Muscle of leg (tissue), 11 donors: ENCODE measurements around the gene TMEM253. TPM values are rescaled to one million over a fixed set of nuclear protein-coding genes. Genes with fewer than 3 reads are reported as not detected.

Experiments
- DNase-seq: peaks from one replicate; pipeline ENCODE4 v3.0.0; 2013
- H3K27ac ChIP-seq: one replicate; pipeline ENCODE4 v1.5.1; 2013; ENCODE audit warnings: mild to moderate bottlenecking, low read length, control low read depth
- H3K27me3 ChIP-seq: one replicate; pipeline ENCODE4 v1.6.1; 2013; ENCODE audit warnings: low read length; ENCODE audit not compliant: control insufficient read depth, insufficient read depth
- H3K36me3 ChIP-seq: one replicate; pipeline ENCODE4 v1.6.1; 2013; ENCODE audit warnings: low read length; ENCODE audit not compliant: control insufficient read depth, insufficient read depth
- H3K4me1 ChIP-seq: one replicate; pipeline ENCODE4 v1.6.1; 2013; ENCODE audit warnings: low read length; ENCODE audit not compliant: control insufficient read depth, insufficient read depth
- H3K4me3 ChIP-seq: one replicate; pipeline ENCODE4 v1.5.1; 2013; ENCODE audit warnings: low read length, control low read depth
- H3K9me3 ChIP-seq: replicated peaks from 2 replicates; pipeline ENCODE4 v1.6.1; 2013; ENCODE audit warnings: low read depth, low read length; ENCODE audit not compliant: control insufficient read depth
- WGBS: methylation state at CpG from one replicate; pipeline ENCODE4 v1.1.5; 2013; ENCODE audit warnings: missing lambda C conversion rate; ENCODE audit not compliant: insufficient coverage; 5-methylcytosine and 5-hydroxymethylcytosine counted together
- polyA plus RNA-seq, 8 donors: library from polyadenylated mRNA; unstranded; fragments of 120-200 nt; gene quantifications; one replicate each; pipeline versions ENCODE4 v1.2.1 to v1.2.3, GENCODE V29; 2013; ENCODE audit warnings: inconsistent platforms in 1 of 8, low replicate concordance in 1 of 8; ENCODE audit not compliant: insufficient read length in 8 of 8, insufficient read depth in 1 of 8
- total RNA-seq: library from RNA; stranded (reverse); fragments of 120-200 nt; gene quantifications from one replicate; pipeline ENCODE4 v1.2.4, GENCODE V29; 2013

The TMEM253 gene
- total and polyA plus RNA-seq, 9 donors, result 0.29 to 1.4 (median 0.65) TPM

DNA sequence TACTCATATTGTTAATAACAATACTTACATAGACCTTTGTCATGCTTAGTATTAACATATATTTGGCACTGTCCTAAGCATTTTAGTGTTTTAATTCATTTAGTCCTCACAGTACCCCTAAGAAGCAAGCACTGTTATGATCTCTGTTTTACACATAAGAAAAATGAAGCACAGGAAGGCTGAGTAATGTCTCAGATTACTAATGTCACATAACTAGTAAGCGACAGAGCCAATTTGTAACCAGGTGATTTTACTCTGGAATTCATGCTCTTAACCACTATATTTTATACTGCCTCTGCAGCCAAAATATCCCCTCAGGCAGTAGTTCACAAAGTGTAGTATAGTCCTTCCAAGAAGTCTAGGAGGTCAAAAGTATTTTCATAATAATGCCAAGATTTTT, 20.3 kb downstream of the TMEM253 start:
- no peak overlapping the region for H3K27ac ChIP-seq
- H3K4me3 ChIP-seq, result no peak overlapping the region
- WGBS, result no CpG with 5 or more reads among the region's 1 CpG
- no peaks in the 10 kb centered on the region for H3K4me1 ChIP-seq
- peaks cover 4% of the 10 kb centered on the region for H3K27me3 ChIP-seq
- H3K9me3 ChIP-seq, result no peaks in the 10 kb centered on the region
- DNase-seq, result no peak
- H3K36me3 ChIP-seq, result no peaks in the 10 kb centered on the region

DNA sequence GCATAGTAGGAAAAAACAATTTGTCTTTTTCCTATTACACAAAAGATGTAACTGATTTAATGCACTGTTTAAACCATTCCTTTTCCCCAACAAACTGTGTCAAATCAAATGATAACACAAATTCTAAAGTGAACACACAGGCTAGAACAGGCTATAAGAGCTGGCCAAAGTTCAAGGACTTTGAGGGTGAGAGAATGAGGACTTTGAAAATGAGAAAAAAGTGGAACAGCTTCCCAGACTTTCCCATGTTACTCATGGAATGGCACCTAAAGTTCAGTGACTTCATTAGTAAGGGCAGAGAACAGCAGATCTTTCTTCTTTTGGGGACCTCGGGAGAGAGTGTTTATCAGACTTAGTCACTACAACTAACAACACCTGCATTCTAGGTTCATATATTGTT, 22.6 kb downstream of the TMEM253 start:
- Histone ChIP-seq H3K4me1 (no peaks in the 10 kb centered on the region), H3K27ac (no peak overlapping the region), H3K27me3 (peaks cover 4% of the 10 kb centered on the region), H3K4me3 (no peak overlapping the region), H3K36me3 (no peaks in the 10 kb centered on the region), H3K9me3 (no peaks in the 10 kb centered on the region)
- no CpG with 5 or more reads among the region's 1 CpG for WGBS
- no peak for DNase-seq

DNA sequence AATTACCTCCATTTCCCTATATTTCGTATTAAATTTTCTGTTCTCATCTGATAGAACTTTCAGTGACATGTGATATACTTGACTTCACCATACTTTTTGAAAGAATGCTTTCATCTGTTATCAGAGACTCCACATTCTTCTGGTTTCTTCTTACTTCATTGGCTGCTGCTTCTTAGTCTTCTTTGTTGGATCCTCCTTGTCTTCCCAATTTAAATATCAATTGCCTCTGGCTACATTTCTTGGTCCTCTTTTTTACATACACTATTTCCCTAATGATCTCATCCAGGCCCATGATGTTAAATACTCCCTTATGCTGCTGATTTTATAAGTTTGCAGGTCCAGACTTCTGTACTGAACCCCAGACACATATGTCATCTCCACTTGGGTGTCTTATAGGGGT, 33.0 kb downstream of the TMEM253 start:
- 100% methylated on average over 1 of the region's 1 CpG for WGBS
- Histone ChIP-seq H3K9me3 (no peaks in the 10 kb centered on the region), H3K4me1 (no peaks in the 10 kb centered on the region), H3K27me3 (no peaks in the 10 kb centered on the region), H3K4me3 (no peak overlapping the region), H3K27ac (no peak overlapping the region), H3K36me3 (no peaks in the 10 kb centered on the region)
- no peak for DNase-seq

DNA sequence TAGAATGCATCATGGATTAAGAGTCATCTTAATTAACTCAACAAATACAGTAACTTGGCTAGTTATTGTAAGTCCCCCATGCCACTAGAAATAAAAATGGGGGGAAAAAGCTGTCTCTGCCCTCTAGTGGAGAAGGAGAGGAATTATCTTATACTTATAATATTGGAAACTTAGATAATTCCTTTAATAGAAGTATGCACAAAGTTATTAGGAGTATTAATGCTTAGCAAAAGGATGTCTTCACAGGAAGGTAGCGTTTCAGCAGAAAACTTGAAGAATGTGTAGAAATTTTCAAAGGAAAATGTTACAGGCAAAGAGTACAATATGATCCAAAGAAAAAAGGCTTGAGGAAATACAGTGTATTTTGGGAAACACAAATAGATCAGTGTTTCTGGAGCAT, 35.2 kb downstream of the TMEM253 start:
- no peak for DNase-seq
- H3K36me3 ChIP-seq, result no peaks in the 10 kb centered on the region
- no peak overlapping the region for H3K27ac ChIP-seq
- H3K4me1 ChIP-seq, result no peaks in the 10 kb centered on the region
- H3K9me3 ChIP-seq, result no peaks in the 10 kb centered on the region
- H3K27me3 ChIP-seq, result no peaks in the 10 kb centered on the region
- H3K4me3 ChIP-seq, result no peak overlapping the region
- WGBS, result 0% methylated on average over 1 of the region's 1 CpG

DNA sequence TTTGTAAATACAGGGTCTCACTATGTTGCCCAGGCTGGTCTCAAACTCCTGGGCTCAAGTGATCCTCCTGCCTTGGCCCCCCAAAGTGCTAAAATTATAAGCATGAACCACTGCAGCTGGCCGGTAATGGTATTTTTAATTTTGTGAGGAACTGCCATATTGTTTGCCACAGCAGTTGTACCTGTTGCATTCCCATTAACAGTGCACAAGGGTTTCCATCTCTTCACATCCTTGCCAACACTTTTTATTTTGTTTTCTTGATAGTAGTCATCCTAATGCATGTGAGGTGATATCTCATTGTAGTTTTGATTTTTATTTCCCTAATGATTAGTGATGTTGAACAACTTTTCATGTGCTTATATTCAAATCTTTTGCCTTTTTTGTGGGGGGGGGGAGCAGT, 41.5 kb downstream of the TMEM253 start:
- no peak for DNase-seq
- H3K9me3 ChIP-seq, result peaks cover 8% of the 10 kb centered on the region
- no peaks in the 10 kb centered on the region for H3K36me3 ChIP-seq
- no peak overlapping the region for H3K27ac ChIP-seq
- WGBS, result no CpG with 5 or more reads among the region's 1 CpG
- no peaks in the 10 kb centered on the region for H3K27me3 ChIP-seq
- no peaks in the 10 kb centered on the region for H3K4me1 ChIP-seq
- H3K4me3 ChIP-seq, result no peak overlapping the region

DNA sequence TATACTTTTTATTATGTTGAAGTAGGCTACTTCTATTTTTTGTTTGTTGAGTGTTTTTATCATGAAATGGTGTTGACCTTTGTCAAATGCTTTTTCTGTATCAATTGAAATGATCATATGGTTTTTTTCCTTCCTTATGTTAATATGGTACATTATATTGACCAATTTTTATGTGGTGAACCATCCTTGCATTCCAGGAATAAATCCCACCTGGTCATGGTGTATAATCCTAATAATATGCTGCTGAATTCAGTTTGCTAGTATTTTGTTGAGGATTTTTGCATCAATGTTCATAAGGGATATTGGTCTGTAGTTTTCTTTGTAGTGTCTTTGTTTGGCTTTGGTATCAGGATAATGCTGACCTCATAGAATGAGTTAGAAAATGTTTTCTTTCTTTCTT, 44.6 kb downstream of the TMEM253 start:
- Histone ChIP-seq H3K27me3 (no peaks in the 10 kb centered on the region), H3K27ac (no peak overlapping the region), H3K9me3 (peaks cover 8% of the 10 kb centered on the region), H3K4me3 (no peak overlapping the region), H3K4me1 (no peaks in the 10 kb centered on the region), H3K36me3 (no peaks in the 10 kb centered on the region)
- no peak for DNase-seq

DNA sequence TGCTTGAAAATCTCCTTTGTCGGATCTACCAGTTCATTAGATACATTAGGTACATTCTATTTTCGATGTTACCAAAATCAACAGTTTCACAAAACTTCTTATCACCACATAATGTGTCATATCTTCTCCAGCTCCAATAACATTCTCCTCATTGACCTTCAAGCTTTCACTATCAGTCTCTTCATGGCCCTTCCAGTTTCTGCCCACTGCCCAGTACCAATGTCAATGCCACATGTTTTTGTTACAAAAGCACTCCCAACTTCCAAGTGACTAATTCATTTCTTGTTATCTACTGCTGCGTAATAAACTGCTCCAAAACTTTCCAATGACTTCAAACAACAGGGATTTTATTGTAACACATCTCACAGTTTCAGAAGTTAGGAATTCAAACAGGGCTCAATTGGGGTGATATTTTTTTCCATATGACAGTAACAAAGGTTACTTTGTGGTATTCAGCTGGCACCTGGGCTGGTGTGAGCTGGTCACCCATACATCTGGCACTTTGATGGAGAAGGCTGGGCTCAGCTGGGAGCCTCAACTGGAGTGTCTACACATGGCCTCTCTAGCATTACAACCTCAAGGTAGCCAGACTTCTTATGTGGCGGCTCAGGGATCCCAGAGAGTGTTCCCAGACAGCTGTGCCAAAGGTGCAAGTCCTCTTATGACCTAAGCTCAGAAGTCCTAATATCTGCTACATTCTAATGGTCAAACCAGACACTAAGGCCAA, 48.9 kb downstream of the TMEM253 start:
- 81% methylated on average over 3 of the region's 4 CpGs for WGBS
- no peak overlapping the region for H3K27ac ChIP-seq
- no peaks in the 10 kb centered on the region for H3K27me3 ChIP-seq
- no peak for DNase-seq
- H3K36me3 ChIP-seq, result no peaks in the 10 kb centered on the region
- H3K4me1 ChIP-seq, result no peaks in the 10 kb centered on the region
- no peak overlapping the region for H3K4me3 ChIP-seq
- H3K9me3 ChIP-seq, result peaks cover 8% of the 10 kb centered on the region

Other genes with a start within 250 kb of the TMEM253 start
- not detected for gene RNASE3, start 209.7 kb upstream of the TMEM253 start, total RNA-seq
- gene RNASE3, start 209.7 kb upstream of the TMEM253 start, polyA plus RNA-seq, result 1 to 10 TPM in 1 of 8 donors, under 1 TPM in 6, not detected in 1; 0.18 to 1.1 (median 0.32) TPM
- 0.13 TPM for gene RNASE2, start 145.6 kb upstream of the TMEM253 start, total RNA-seq
- 1 to 10 TPM in 7 of 8 donors, under 1 TPM in 1; 0.95 to 1.9 (median 1.1) TPM for gene RNASE2, start 145.6 kb upstream of the TMEM253 start, polyA plus RNA-seq
- gene METTL17, start 111.1 kb upstream of the TMEM253 start, total RNA-seq, result 50.6 TPM
- 10 to 100 TPM; 36.0 to 64.0 (median 46.8) TPM for gene METTL17, start 111.1 kb upstream of the TMEM253 start, polyA plus RNA-seq
- 0.04 TPM for gene SLC39A2, start 101.8 kb upstream of the TMEM253 start, total RNA-seq
- gene SLC39A2, start 101.8 kb upstream of the TMEM253 start, polyA plus RNA-seq, result under 1 TPM in 1 of 8 donors, not detected in 7; 0.61 TPM
- 99.9 TPM for gene NDRG2, start 76.0 kb upstream of the TMEM253 start, total RNA-seq
- 100 to 1,000 TPM; 121 to 203 (median 151) TPM for gene NDRG2, start 76.0 kb upstream of the TMEM253 start, polyA plus RNA-seq
- 0.44 TPM for gene TPPP2, start 70.8 kb upstream of the TMEM253 start, total RNA-seq
- gene TPPP2, start 70.8 kb upstream of the TMEM253 start, polyA plus RNA-seq, result under 1 TPM in 7 of 8 donors, not detected in 1; 0.28 to 0.85 (median 0.38) TPM
- gene RNASE13, start 66.3 kb upstream of the TMEM253 start, total RNA-seq, result not detected
- under 1 TPM in 2 of 8 donors, not detected in 6; 0.14 to 0.16 TPM for gene RNASE13, start 66.3 kb upstream of the TMEM253 start, polyA plus RNA-seq
- not detected for gene RNASE7, start 58.7 kb upstream of the TMEM253 start, total RNA-seq
- under 1 TPM in 3 of 8 donors, not detected in 5; 0.13 to 0.27 (median 0.18) TPM for gene RNASE7, start 58.7 kb upstream of the TMEM253 start, polyA plus RNA-seq
- gene RNASE8, start 43.2 kb upstream of the TMEM253 start, total RNA-seq, result not detected
- gene RNASE8, start 43.2 kb upstream of the TMEM253 start, polyA plus RNA-seq, result not detected
- 50.5 TPM for gene ARHGEF40, start 30.8 kb upstream of the TMEM253 start, total RNA-seq
- gene ARHGEF40, start 30.8 kb upstream of the TMEM253 start, polyA plus RNA-seq, result 10 to 100 TPM; 53.1 to 70.2 (median 65.3) TPM
- gene ZNF219, start 2.4 kb upstream of the TMEM253 start, total RNA-seq, result 7.6 TPM
- gene ZNF219, start 2.4 kb upstream of the TMEM253 start, polyA plus RNA-seq, result 10 to 100 TPM; 15.2 to 23.9 (median 17.6) TPM
- gene OR5AU1, start 55.0 kb downstream of the TMEM253 start, total RNA-seq, result not detected
- gene OR5AU1, start 55.0 kb downstream of the TMEM253 start, polyA plus RNA-seq, result under 1 TPM in 6 of 8 donors, not detected in 2; 0.01 to 0.06 (median 0.03) TPM
- 425 TPM for gene HNRNPC, start 168.4 kb downstream of the TMEM253 start, total RNA-seq
- 100 to 1,000 TPM; 429 to 593 (median 452) TPM for gene HNRNPC, start 168.4 kb downstream of the TMEM253 start, polyA plus RNA-seq
- gene RPGRIP1, start 179.0 kb downstream of the TMEM253 start, total RNA-seq, result 0.18 TPM
- 1 to 10 TPM in 2 of 8 donors, under 1 TPM in 6; 0.34 to 1.9 (median 0.53) TPM for gene RPGRIP1, start 179.0 kb downstream of the TMEM253 start, polyA plus RNA-seq